Measurements from ENCODE around the gene HLA-DMA. TPM values are rescaled to one million over a fixed set of nuclear protein-coding genes. Genes with fewer than 3 reads are reported as not detected.

HLA-DMA gene
- total and polyA plus RNA-seq, 9 of the 15 experiments (the other 6 are each of a cell fraction or from before 2014, with no cell fraction given), result 0.13 to 0.83 (median 0.51) TPM

GRCh38 chr6:32973144-32974015 is 20.5 kb upstream of the HLA-DMA start (continued):
- TF ChIP-seq SAP30 (IDR thresholded peaks at IDR 0.05; ENCODE audit: borderline replicate concordance, insufficient read depth, low read depth, low read length, poor library complexity, severe bottlenecking), result peak; percentile 65
- TF ChIP-seq ZNF707 (CRISPR knock-in tag; conservative IDR thresholded peaks at IDR 0.05), result no peak
- no peak for TF ChIP-seq RHOXF2B (CRISPR knock-in tag; conservative IDR thresholded peaks at IDR 0.05)
- TF ChIP-seq ZBTB1 (CRISPR knock-in tag; IDR thresholded peaks at IDR 0.05; ENCODE audit: borderline replicate concordance, low read depth), result no peak
- TF ChIP-seq NONO (IDR thresholded peaks at IDR 0.05; ENCODE audit: low read depth in 2 of 2, low read length in 1 of 2), result peak in 1 of 2 experiments; percentile 34; a peak in 1 of 4 replicates
- peak; percentile 23; the same call in 1 of the 2 replicates for TF ChIP-seq EGR1 (conservative IDR thresholded peaks at IDR 0.05)
- TF ChIP-seq NEUROD1 (IDR thresholded peaks at IDR 0.05; ENCODE audit: borderline replicate concordance, low read depth, low read length, partially characterized antibody), result no peak
- no peak for TF ChIP-seq EZH2 (IDR thresholded peaks at IDR 0.05; ENCODE audit: borderline replicate concordance, low read depth, low read length)
- no peak for TF ChIP-seq MEF2A (IDR thresholded peaks at IDR 0.05; ENCODE audit: control insufficient read depth, low read depth, low read length)
- TF ChIP-seq SIN3A (IDR thresholded peaks at IDR 0.05; ENCODE audit: borderline replicate concordance in 2 of 2, control insufficient read depth in 1 of 2, low read depth in 2 of 2, low read length in 2 of 2), result peak; percentile 10 to 17; a peak in 2 of 4 replicates
- 0 out of 2 replicates have a peak, but pooled peaks have one; percentile 2 for TF ChIP-seq ETV5 (CRISPR knock-in tag; IDR thresholded peaks at IDR 0.05; ENCODE audit: low read depth)
- peak in 1 of 2 experiments; percentile 19; a peak in 1 of 4 replicates for TF ChIP-seq HDAC1 (IDR thresholded peaks at IDR 0.05)
- TF ChIP-seq ZNF316 (IDR thresholded peaks at IDR 0.05), result peak; percentile 50
- TF ChIP-seq NKRF (IDR thresholded peaks at IDR 0.05; ENCODE audit: borderline replicate concordance), result peak; percentile 64
- 0 out of 4 replicates have a peak, but pooled peaks of 1 of the 2 experiments have one; percentile 1 for TF ChIP-seq TEAD1 (CRISPR knock-in tag; IDR thresholded peaks at IDR 0.05)

Data from K562 (cell line).